GM12891 (cell line): ENCODE data around the gene ANKLE2.
A peak's percentile ranks its signal among the peaks of the same experiment; 100 is the strongest.
"Not testable (repeated sequence)": the region's sequence is repeated elsewhere in the genome, so short reads cannot be mapped to it uniquely, and the experiment has no call there.

Experiments used
- DNase-seq: peaks from one replicate; pipeline ENCODE4 v3.0.0; 2011; ENCODE audit warnings: low spot score; ENCODE audit not compliant: insufficient read length
- FAIRE-seq: peaks from 2 replicates; lab custom pipeline; 2011; peaks lifted over from hg19 to GRCh38; lab: Jason Lieb, UNC
- PAX5 ChIP-seq: IDR thresholded peaks from 2 replicates; pipeline ENCODE4 v1.6.1; 2011; ENCODE audit warnings: low read length, moderate library complexity, mild to moderate bottlenecking; ENCODE audit not compliant: insufficient read depth, severe bottlenecking
- POLR2A ChIP-seq: IDR thresholded peaks from 2 replicates; pipeline ENCODE4 v1.6.1; 2011; ENCODE audit warnings: low read depth, low read length, control low read depth
- POLR2AphosphoS5 ChIP-seq: IDR thresholded peaks from 2 replicates; pipeline ENCODE4 v1.6.1; 2011; ENCODE audit warnings: low read depth, low read length, control low read depth
- POU2F2 ChIP-seq: IDR thresholded peaks from 2 replicates; pipeline ENCODE4 v1.6.1; 2011; ENCODE audit warnings: low read depth, mild to moderate bottlenecking, control low read depth, low read length, moderate library complexity
- SPI1 ChIP-seq: IDR thresholded peaks from 2 replicates; pipeline ENCODE4 v1.6.1; 2011; ENCODE audit warnings: low read depth, low read length, control low read depth
- TAF1 ChIP-seq: IDR thresholded peaks from 2 replicates; pipeline ENCODE4 v1.6.1; 2011; ENCODE audit warnings: low read depth, low read length, control low read depth

The ANKLE2 gene

DNA sequence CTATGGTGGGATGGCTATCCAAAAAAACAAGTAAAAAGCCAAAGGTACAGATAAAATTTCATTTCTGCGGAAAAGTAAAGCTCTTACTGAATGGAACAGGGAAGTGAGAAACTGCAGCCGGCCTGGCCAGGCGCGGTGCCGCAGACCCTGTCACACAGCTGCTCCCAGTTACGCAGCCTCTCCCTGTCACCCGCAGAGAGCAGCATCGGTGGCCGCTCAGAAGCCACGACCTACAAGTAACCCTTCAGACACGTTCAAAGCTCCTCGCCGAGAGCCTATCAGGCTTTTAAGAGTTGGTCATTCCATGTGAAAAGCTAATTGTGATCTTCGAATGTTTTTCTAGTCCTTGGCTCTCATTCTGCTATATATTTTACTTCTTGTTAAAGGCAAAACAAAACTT is 11.0 kb upstream of the ANKLE2 start:
- FAIRE-seq (peak; percentile 5), DNase-seq (peak; percentile 72)
- peak; percentile 93 for TF ChIP-seq SPI1
- TF ChIP-seq POLR2A, result no peak
- no peak for TF ChIP-seq TAF1

GRCh38 chr12:132771126-132771838 is 9.7 kb upstream of the ANKLE2 start:
- peak; percentile 90 for FAIRE-seq
- no peak; the same call in 1 of the 2 replicates for TF ChIP-seq TAF1
- no peak for TF ChIP-seq SPI1
- TF ChIP-seq PAX5, result no peak
- peak; percentile 65; the same call in 1 of the 2 replicates for TF ChIP-seq POLR2AphosphoS5
- TF ChIP-seq POU2F2, result no peak
- 0 out of 2 replicates have a peak, but pooled peaks have one; percentile 50 for TF ChIP-seq POLR2A

DNA sequence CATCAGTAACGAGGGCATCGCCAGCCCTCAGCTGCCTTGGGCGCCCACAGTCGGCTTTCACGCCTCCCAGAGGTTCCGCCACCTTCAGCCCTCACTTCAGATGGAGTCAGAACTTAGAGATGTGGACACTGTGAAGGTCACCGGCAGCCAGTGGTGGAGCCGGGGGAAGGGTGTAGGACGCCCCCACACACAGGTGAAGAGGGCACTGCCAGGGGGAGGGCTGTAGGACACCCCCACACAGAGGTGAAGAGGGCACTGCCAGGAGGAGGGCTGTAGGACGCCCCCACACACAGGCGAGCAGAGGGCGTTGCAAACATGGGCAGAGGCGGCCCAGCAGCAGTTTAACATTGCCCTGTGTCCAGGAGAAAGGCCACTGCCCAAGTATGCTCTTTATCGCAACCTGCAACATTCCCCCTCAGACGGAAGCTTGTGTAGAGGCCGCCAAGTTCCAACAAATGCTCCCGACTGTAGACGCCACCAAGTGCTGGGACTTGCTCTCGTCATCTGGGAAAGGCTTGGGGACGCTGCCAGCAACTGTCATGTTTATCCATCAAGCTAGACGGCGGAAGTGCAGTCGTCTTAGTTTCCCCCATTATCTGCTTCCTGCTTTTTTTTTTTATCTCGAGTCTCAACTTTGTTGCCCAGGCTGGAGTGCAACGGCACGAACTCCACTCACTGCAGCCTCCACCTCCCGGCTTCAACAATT is 4.9 kb upstream of the ANKLE2 start:
- DNase-seq (no peak), FAIRE-seq (no peak)
- no peak for TF ChIP-seq POU2F2
- no peak for TF ChIP-seq PAX5
- TF ChIP-seq SPI1, result no peak
- TF ChIP-seq POLR2AphosphoS5, result no peak
- TF ChIP-seq TAF1, result no peak
- no peak for TF ChIP-seq POLR2A

More at GRCh38 chr12:132771126-132771838, 9.7 kb upstream of the ANKLE2 start:
- DNase-seq, result no peak

DNA sequence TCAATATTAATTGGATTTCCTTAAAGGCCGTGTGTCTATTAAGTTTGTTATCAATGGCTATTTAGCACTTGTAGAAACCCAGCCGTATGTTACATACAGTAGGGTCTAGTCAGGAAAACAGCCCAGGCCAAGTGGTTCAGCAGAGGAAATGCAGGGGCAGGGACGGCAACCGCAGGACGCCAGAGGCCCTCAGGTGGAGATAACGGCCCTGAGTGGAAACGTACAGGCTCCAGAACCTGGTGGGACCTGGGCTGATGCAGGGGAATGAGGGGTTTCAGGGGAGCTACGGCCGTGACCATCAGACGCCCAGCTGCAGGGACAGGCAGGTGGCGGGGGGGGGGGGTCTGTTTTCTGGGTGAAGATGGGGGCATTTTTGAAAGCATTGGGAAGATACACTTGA is 3.7 kb upstream of the ANKLE2 start:
- TF ChIP-seq TAF1, result no peak
- no peak for TF ChIP-seq POLR2A
- no peak for TF ChIP-seq SPI1
- TF ChIP-seq POU2F2, result no peak
- no peak for TF ChIP-seq PAX5
- TF ChIP-seq POLR2AphosphoS5, result no peak
- DNase-seq, result no peak
- no peak for FAIRE-seq

DNA sequence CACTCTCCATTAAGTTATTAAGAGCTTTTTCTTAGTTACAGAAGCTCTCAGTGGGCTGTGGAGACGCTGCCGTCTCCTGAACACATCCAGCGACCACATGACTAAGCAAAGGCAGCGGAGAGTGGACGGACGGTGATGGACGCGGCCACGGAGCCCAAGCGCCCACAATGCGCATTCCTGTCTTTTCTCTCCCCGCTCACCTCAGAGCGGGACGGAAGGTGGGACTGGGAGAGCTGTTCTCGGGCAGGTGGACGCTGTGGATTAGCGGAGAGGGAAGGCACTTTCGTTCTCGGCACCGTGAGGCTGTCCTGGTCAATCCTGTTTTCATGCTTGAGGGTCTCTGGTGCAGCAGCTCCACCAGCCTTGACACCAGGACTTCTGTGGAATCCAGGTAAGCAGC is 2.6 kb upstream of the ANKLE2 start:
- DNase-seq (no peak), FAIRE-seq (no peak)
- TF ChIP-seq PAX5, result no peak
- TF ChIP-seq POU2F2, result no peak

GRCh38 chr12:132761921-132762583 is 420 bp upstream of the ANKLE2 start:
- DNase-seq (peak; percentile 96), FAIRE-seq (peak; percentile 35)
- TF ChIP-seq TAF1 (peak; percentile 69), POLR2AphosphoS5 (peak; percentile 76; the same call in 1 of the 2 replicates), PAX5 (no peak), SPI1 (peak; percentile 19; the same call in 1 of the 2 replicates), POU2F2 (0 out of 2 replicates have a peak, but pooled peaks have one; percentile 41), POLR2A (peak; percentile 90)

GRCh38 chr12:132759359-132759758 is 2.3 kb downstream of the ANKLE2 start:
- no peak for TF ChIP-seq POU2F2
- no peak for TF ChIP-seq POLR2A
- no peak for TF ChIP-seq SPI1
- TF ChIP-seq POLR2AphosphoS5, result no peak
- TF ChIP-seq TAF1, result no peak
- TF ChIP-seq PAX5, result no peak
- no peak for DNase-seq
- no peak for FAIRE-seq

GRCh38 chr12:132758825-132759224 is 2.8 kb downstream of the ANKLE2 start:
- FAIRE-seq, DNase-seq: not testable (repeated sequence)

DNA sequence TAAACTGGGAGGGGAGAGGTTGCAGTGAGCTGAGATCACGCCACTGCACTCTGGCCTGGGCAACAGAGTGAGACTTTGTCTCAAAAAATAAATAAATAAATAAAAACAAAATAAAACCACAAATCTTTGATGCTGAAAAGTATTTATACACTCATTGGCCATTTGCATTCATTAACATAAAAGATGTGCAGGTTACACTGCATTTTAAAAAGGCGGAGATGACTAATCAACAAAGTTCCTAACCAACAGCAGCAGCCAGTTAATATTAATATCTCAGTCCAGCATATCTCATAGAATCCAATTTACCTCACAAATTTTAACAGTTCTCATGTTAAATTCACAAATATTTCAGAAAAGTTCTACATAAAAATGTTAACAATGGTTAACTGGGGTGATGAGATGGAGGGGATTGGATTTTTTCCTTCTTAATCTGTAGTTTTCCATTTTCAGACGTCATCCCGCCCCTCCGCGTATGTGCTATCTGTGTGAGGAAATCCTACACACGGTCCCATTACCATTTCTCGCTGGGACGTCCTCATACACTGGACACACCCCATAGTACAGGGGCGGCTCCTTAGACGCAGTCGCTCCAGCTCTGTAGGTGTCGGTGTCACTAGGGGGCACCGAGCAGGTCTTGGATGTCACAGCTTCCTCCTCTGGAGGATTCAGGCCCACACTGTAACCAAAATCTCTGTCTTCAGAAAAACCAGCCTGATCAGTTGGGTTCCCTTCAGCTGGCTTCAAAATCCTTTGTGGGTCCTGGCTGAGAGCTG is 7.3 kb downstream of the ANKLE2 start:
- no peak for DNase-seq
- FAIRE-seq, result no peak

DNA sequence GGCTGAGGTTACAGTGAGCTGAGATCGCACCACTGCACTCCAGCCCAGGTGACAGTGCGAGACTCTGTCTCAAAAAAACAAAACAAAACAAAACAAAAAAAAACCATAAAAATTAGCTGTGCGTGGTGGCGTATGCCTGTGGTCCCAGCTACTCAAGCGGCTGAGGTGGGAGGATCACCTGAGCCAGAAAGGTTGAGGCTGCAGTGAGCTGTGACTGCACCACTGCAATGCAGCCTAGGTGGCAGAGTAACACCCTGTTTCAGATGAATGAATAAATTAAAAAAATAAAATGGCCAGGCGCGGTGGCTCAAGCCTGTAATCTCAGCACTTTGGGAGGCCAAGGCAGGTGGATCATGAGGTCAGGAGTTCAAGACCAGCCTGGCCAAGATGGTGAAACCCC is 8.0 kb downstream of the ANKLE2 start:
- not testable (repeated sequence) for DNase-seq, FAIRE-seq

More for the DNA sequence above, 7.3 kb downstream of the ANKLE2 start:
- no peak for TF ChIP-seq POLR2AphosphoS5
- TF ChIP-seq PAX5, result no peak
- TF ChIP-seq SPI1, result no peak
